Ishikawa (cell line): Measurements from ENCODE around the gene NTNG2.

ENCODE experiments used
- CEBPB ChIP-seq: IDR thresholded peaks from 2 replicates; pipeline ENCODE4 v1.6.1; 2012
- CREB1 ChIP-seq: IDR thresholded peaks from 2 replicates; pipeline ENCODE4 v1.6.1; 2012; ENCODE audit warnings: low read depth
- EGR1 ChIP-seq: IDR thresholded peaks from 2 replicates; pipeline ENCODE4 v1.6.1; 2012
- EP300 ChIP-seq: IDR thresholded peaks from 2 replicates; pipeline ENCODE4 v1.6.1; 2012; ENCODE audit warnings: borderline replicate concordance
- FOXM1 ChIP-seq: IDR thresholded peaks from 2 replicates; pipeline ENCODE4 v1.6.1; 2012; ENCODE audit warnings: low read depth, borderline replicate concordance
- NFIC ChIP-seq: IDR thresholded peaks from 2 replicates; pipeline ENCODE4 v1.6.1; 2012
- RAD21 ChIP-seq: IDR thresholded peaks from 2 replicates; pipeline ENCODE4 v1.6.1; 2012; ENCODE audit warnings: low read depth
- TAF1 ChIP-seq: IDR thresholded peaks from 2 replicates; pipeline ENCODE4 v1.6.1; 2012; ENCODE audit warnings: low read depth, mild to moderate bottlenecking
- TCF12 ChIP-seq: IDR thresholded peaks from 2 replicates; pipeline ENCODE4 v1.6.1; 2012; ENCODE audit warnings: low read depth
- TEAD4 ChIP-seq: IDR thresholded peaks from 2 replicates; pipeline ENCODE4 v1.6.1; 2012
- YY1 ChIP-seq: IDR thresholded peaks from 2 replicates; pipeline ENCODE4 v1.6.1; 2012; ENCODE audit warnings: low read depth
- ZBTB7A ChIP-seq: IDR thresholded peaks from 2 replicates; pipeline ENCODE4 v1.6.1; 2012; ENCODE audit warnings: low read depth
- TF ChIP-seq, protein P1 (sequence below): IDR thresholded peaks from 2 replicates; pipeline ENCODE4 v1.6.1; 2012
- TF ChIP-seq, protein P2 (sequence below): IDR thresholded peaks from 2 replicates; pipeline ENCODE4 v1.6.1; 2012
- TF ChIP-seq, protein P3 (sequence below): IDR thresholded peaks from 2 replicates; pipeline ENCODE4 v1.6.1; 2012; ENCODE audit warnings: low read depth, mild to moderate bottlenecking

Gene NTNG2

DNA sequence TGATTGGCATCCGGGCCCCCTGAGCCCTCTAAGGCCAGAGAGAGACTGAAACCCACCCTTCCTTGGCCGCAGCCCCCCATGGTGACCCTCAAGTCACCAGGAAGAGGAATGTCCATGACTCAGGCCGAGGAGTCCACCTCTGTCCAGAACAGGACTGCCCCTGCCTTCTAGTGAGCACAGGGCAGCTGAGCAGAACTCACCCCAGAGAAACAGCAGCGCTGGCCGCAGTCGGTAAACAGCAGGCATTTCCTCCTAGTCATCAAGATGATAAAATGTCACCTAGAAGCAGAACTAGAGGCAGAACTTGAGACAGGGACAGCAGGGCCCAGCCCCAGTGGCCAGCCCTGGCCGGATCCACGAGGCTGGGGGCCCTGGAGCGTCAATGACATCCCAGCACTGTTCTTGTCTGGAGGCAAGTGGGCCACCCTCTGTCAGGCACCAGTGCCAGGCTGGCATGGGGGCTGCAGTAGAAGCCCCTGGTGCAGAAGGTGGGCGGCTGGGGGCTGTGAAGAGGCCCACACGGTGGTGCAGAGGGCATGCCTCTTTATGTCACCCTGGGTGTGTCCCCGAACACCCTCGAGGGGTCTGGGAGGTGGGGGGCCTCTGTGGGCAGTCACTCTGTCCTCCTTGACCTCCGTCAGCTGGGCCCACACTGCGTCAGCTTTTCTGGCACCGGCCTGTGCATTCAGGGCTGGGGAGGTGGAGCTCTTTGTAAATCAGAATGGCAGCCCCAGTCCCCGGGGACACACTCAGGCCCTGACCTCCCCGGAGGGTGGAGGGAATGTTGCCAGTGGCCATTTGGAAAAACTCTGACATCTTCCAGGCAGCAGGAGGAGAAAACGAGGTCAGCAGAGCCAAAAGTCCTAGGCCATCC, 83.0 kb downstream of the NTNG2 start:
- TF ChIP-seq TCF12 (no peak), YY1 (no peak), RAD21 (no peak), TAF1 (no peak), EGR1 (no peak), EP300 (no peak), TEAD4 (no peak), CEBPB (no peak), NFIC (no peak), FOXM1 (no peak), CREB1 (no peak), ZBTB7A (no peak)
- TF ChIP-seq, protein P1, sequence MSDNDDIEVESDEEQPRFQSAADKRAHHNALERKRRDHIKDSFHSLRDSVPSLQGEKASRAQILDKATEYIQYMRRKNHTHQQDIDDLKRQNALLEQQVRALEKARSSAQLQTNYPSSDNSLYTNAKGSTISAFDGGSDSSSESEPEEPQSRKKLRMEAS = no peak
- TF ChIP-seq, protein P2, sequence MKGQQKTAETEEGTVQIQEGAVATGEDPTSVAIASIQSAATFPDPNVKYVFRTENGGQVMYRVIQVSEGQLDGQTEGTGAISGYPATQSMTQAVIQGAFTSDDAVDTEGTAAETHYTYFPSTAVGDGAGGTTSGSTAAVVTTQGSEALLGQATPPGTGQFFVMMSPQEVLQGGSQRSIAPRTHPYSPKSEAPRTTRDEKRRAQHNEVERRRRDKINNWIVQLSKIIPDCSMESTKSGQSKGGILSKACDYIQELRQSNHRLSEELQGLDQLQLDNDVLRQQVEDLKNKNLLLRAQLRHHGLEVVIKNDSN = no peak
- TF ChIP-seq, protein P3, sequence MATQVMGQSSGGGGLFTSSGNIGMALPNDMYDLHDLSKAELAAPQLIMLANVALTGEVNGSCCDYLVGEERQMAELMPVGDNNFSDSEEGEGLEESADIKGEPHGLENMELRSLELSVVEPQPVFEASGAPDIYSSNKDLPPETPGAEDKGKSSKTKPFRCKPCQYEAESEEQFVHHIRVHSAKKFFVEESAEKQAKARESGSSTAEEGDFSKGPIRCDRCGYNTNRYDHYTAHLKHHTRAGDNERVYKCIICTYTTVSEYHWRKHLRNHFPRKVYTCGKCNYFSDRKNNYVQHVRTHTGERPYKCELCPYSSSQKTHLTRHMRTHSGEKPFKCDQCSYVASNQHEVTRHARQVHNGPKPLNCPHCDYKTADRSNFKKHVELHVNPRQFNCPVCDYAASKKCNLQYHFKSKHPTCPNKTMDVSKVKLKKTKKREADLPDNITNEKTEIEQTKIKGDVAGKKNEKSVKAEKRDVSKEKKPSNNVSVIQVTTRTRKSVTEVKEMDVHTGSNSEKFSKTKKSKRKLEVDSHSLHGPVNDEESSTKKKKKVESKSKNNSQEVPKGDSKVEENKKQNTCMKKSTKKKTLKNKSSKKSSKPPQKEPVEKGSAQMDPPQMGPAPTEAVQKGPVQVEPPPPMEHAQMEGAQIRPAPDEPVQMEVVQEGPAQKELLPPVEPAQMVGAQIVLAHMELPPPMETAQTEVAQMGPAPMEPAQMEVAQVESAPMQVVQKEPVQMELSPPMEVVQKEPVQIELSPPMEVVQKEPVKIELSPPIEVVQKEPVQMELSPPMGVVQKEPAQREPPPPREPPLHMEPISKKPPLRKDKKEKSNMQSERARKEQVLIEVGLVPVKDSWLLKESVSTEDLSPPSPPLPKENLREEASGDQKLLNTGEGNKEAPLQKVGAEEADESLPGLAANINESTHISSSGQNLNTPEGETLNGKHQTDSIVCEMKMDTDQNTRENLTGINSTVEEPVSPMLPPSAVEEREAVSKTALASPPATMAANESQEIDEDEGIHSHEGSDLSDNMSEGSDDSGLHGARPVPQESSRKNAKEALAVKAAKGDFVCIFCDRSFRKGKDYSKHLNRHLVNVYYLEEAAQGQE = no peak

DNA sequence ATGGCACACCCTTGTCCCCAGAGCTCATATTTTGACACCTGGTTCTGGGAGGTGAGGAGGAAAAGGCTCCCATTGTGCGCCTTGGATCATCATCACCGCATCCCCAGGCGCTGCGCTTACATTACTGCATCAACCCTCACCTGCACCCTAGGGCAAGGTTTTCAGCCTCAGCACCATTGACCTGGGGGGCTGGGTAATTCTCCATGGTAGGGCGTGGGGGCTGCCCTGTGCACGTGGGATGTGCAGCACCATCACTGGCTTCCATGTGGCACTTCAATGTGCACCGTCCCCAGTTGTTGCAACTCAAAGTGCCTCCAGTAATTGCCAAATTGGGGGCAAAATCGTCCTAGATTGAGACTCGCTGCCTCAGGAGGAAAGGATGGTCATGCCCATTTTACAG, 83.6 kb downstream of the NTNG2 start:
- no peak for TF ChIP-seq FOXM1
- no peak for TF ChIP-seq CEBPB
- no peak for TF ChIP-seq YY1
- TF ChIP-seq NFIC = no peak
- no peak for TF ChIP-seq TCF12
- no peak for TF ChIP-seq ZBTB7A
- TF ChIP-seq CREB1 = no peak
- TF ChIP-seq EGR1 = no peak
- no peak for TF ChIP-seq TEAD4
- TF ChIP-seq, protein P1 = no peak
- TF ChIP-seq TAF1 = no peak

DNA sequence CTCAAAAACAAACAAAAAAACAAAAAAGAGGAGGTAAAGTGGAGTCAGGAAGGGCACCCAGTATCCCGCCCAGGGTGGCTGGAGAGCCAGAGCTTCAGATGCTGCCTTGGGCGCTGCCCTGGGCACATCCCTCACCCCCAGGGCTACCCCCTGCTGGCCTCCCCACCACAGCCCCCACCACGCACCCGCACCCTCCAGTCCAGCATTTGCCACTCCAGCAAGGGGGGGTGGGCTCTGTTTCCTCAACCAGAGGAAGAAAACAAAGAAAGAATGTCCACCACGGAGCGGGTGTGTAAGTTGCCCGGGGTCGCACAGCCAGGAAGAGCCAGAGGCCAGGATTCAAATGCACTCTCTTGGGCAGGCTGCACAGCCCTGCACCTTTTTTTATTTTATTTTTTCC, 86.1 kb downstream of the NTNG2 start:
- TF ChIP-seq YY1 (no peak), TEAD4 (no peak), CEBPB (no peak), TAF1 (no peak), FOXM1 (no peak), ZBTB7A (no peak), NFIC (no peak), TCF12 (no peak), CREB1 (no peak), EP300 (no peak), RAD21 (no peak), EGR1 (no peak)
- TF ChIP-seq, protein P2 = no peak
- TF ChIP-seq, protein P1 = no peak
- TF ChIP-seq, protein P3 = no peak

DNA sequence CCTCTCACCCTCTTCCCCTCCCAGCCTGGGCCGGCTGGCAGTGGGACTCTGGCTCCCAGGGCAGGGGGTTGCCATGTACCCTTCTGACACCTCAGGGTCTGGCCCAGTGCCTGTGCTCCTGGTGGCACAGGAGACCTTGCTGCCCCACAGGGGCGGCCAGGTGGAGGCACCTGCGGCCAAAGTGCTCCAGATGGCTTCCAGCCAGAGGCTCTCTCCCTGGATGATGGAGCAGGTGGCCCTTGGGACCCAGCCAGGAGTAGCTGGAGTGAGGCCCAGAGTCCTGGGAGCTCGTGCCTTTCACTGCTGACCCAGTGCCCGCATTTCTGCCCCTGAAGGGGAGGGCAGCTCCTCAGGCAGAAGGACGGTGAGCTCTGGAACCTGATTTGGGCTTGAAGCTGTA, 87.3 kb downstream of the NTNG2 start:
- peak; percentile 86 for TF ChIP-seq TCF12
- peak; percentile 91 for TF ChIP-seq NFIC
- TF ChIP-seq, protein P1 = no peak
- TF ChIP-seq, protein P2 = no peak
- no peak for TF ChIP-seq EGR1
- no peak for TF ChIP-seq ZBTB7A
- no peak for TF ChIP-seq CREB1
- no peak for TF ChIP-seq TEAD4
- TF ChIP-seq TAF1 = no peak
- no peak for TF ChIP-seq RAD21
- TF ChIP-seq FOXM1 = no peak
